Subcutaneous adipose tissue (tissue), 4 donors: Measurements from ENCODE around the gene AFG1L. TPM values are rescaled to one million over a fixed set of nuclear protein-coding genes. Genes with fewer than 3 reads are reported as not detected.

Source experiments
- total RNA-seq, 4 donors: library from RNA; depleted of rRNA; stranded (reverse); fragments of >200 nt; gene quantifications; one replicate each; pipeline ENCODE4 v1.1.0, GENCODE V29; 2016
- TF ChIP-seq, protein P1 (sequence below): fragments of 450-650 bp; IDR thresholded peaks from one replicate; pipeline ENCODE4 v1.5.1; 2016; ENCODE audit warnings: low read depth, mild to moderate bottlenecking, control low read depth, antibody characterized with exemption, moderate library complexity

The AFG1L gene
- total RNA-seq, 4 donors from 2014 or later: 1.9 to 4.4 (median 2.9) TPM

- TF ChIP-seq, protein P1, sequence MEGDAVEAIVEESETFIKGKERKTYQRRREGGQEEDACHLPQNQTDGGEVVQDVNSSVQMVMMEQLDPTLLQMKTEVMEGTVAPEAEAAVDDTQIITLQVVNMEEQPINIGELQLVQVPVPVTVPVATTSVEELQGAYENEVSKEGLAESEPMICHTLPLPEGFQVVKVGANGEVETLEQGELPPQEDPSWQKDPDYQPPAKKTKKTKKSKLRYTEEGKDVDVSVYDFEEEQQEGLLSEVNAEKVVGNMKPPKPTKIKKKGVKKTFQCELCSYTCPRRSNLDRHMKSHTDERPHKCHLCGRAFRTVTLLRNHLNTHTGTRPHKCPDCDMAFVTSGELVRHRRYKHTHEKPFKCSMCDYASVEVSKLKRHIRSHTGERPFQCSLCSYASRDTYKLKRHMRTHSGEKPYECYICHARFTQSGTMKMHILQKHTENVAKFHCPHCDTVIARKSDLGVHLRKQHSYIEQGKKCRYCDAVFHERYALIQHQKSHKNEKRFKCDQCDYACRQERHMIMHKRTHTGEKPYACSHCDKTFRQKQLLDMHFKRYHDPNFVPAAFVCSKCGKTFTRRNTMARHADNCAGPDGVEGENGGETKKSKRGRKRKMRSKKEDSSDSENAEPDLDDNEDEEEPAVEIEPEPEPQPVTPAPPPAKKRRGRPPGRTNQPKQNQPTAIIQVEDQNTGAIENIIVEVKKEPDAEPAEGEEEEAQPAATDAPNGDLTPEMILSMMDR: no peak
These were observed 262.9 kb downstream of the AFG1L start for GRCh38 chr6:108557494-108558371.

DNA sequence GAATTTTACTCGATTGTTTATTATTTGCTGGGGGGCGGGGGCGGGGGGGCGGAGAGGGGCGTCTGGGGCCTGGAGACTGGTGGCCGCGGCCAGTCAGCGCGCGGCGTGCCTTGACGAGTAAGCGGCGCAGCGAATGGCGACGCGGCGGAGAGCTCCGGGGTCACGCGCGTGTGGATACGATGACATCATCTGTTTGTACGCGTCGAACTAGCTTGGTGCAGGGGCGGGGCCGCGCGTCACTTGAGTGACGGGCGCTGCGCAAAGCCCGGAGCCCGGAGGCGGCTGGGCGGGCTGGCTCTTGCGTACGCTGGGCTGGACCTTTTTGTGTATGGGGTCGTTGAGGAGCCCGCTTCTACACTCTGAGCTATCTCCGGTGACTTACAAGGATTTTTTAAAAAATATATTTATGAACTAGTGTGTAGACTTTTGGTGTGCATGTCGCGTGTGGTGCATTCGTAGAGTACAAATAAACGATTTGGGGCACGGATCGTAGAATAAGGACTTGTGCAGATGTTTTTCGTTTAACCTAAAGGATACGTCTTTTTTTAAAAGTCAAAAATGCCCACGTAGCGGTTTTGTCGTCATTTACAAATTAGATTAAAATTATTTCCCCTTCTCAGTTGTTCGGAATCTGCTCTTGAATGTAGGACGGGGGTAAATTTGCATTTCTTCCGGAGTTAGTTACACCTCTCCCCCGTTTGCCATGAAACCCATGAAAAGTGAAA, 263.7 kb downstream of the AFG1L start:
- TF ChIP-seq, protein P1: no peak

DNA sequence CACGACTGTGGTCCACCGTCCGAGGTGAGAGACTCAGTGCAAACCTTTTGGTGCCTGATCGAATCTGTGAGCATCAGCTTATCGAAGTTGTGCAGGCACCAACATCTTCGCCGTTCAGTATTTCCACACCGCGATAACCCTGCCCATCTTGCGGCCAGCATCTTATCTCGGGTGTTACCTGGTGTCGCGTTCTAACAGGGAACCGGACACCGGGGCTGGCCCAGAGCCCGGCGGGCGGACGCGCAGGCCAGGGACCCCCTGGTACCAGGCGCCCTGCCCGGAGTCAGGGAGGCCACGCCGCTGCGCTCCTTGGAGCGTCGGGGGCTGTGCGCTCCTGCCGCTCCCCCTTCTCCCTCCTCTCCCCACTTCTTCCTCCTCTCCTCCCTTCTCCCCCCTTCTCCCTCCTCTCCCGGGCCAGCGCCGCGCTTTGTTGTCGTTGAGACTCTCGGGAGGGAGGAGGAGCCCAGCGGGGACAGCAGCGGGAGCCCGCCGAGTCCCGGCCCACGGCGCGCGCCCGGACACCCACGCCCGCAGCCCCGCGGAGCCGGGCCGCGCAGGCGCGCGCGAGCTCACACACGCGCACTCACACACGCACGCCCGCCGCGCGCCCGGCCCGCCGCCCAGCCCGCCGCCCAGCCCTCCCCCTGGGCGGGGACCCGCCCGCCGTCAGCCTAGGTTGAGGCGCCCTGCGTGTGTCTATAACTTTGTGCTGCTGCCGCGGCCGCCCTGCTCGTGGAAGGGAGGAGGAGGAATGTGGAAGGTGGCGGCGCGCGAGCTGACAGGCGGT, 264.4 kb downstream of the AFG1L start:
- TF ChIP-seq, protein P1: no peak

GRCh38 chr6:108559884-108560462, 265.1 kb downstream of the AFG1L start:
- TF ChIP-seq, protein P1: no peak

GRCh38 chr6:108560463-108561308, 265.8 kb downstream of the AFG1L start, which contains the start of gene FOXO3:
Gene FOXO3 (plus strand): TSS chr6:108560917. CDS start chr6:108561209, 292 bp downstream.
- TF ChIP-seq, protein P1: no peak

- TF ChIP-seq, protein P1: no peak
These were observed 267.1 kb downstream of the AFG1L start for GRCh38 chr6:108561742-108562502.
